ENCODE measurements around the gene LONP2. TPM values are rescaled to one million over a fixed set of nuclear protein-coding genes. Genes with fewer than 3 reads are reported as not detected.
A peak's percentile ranks its signal among the peaks of the same experiment; 100 is the strongest.

LONP2 gene
- polyA plus RNA-seq, 1 donor from 2014 or later = 38.6 TPM

- Histone ChIP-seq H3K9me3 (ENCODE audit: low read length) (no peaks in the 10 kb centered on the region), H3K27ac (ENCODE audit: low read length) (no peak overlapping the region), H3K9ac (ENCODE audit: low read length) (no peak overlapping the region), H3K9me2 (ENCODE audit: insufficient read depth, low read length) (no peaks in the 10 kb centered on the region), H3K36me3 (ENCODE audit: insufficient read depth, low read length) (no peaks in the 10 kb centered on the region), H3F3A (ENCODE audit: insufficient read depth, low read length, poor library complexity, severe bottlenecking) (peaks cover 3% of the 10 kb centered on the region), H2AFZ (ENCODE audit: low read depth, low read length) (no peak overlapping the region), H4K20me1 (ENCODE audit: insufficient read depth) (no peaks in the 10 kb centered on the region), H3K27me3 (ENCODE audit: insufficient read depth, low read depth, low read length) (no peaks in the 10 kb centered on the region), H3K4me2 (ENCODE audit: low read length) (no peak overlapping the region), H3K4me3 (ENCODE audit: low read length) (no peak overlapping the region), H3K79me2 (replicated peaks; ENCODE audit: insufficient read depth, low read length) (no peaks in the 10 kb centered on the region)
- TF ChIP-seq MXI1 (conservative IDR thresholded peaks at IDR 0.05; ENCODE audit: poor library complexity, severe bottlenecking) (no peak), EP300 (conservative IDR thresholded peaks at IDR 0.05; ENCODE audit: poor library complexity, severe bottlenecking) (no peak), EZH2 (IDR thresholded peaks at IDR 0.05; ENCODE audit: borderline replicate concordance, insufficient read depth, low read length, poor library complexity, severe bottlenecking) (no peak), POLR2AphosphoS5 (IDR thresholded peaks at IDR 0.05) (no peak), TAF1 (IDR thresholded peaks at IDR 0.05; ENCODE audit: low read depth) (no peak), CTCF (IDR thresholded peaks at IDR 0.05; ENCODE audit: poor library complexity, severe bottlenecking) (no peak), REST (IDR thresholded peaks at IDR 0.05; ENCODE audit: borderline replicate concordance) (no peak), SMC3 (conservative IDR thresholded peaks at IDR 0.05; ENCODE audit: poor library complexity) (no peak), RAD21 (conservative IDR thresholded peaks at IDR 0.05) (no peak)
These were observed 148.3 kb downstream of the LONP2 start for GRCh38 chr16:48392407-48392806.

- H4K20me1 ChIP-seq (ENCODE audit: insufficient read depth) = no peaks in the 10 kb centered on the region
- peak overlapping the region; percentile 46 for H3K9ac ChIP-seq (ENCODE audit: low read length)
- no peaks in the 10 kb centered on the region for H3K9me2 ChIP-seq (ENCODE audit: insufficient read depth, low read length)
- H3K9me3 ChIP-seq (ENCODE audit: low read length) = no peaks in the 10 kb centered on the region
- H3K36me3 ChIP-seq (ENCODE audit: insufficient read depth, low read length) = no peaks in the 10 kb centered on the region
- TF ChIP-seq POLR2AphosphoS5 (IDR thresholded peaks at IDR 0.05) (no peak), EP300 (conservative IDR thresholded peaks at IDR 0.05; ENCODE audit: poor library complexity, severe bottlenecking) (peak; percentile 34), REST (IDR thresholded peaks at IDR 0.05; ENCODE audit: borderline replicate concordance) (no peak), RAD21 (conservative IDR thresholded peaks at IDR 0.05) (no peak)
- H3K27me3 ChIP-seq (ENCODE audit: insufficient read depth, low read depth, low read length) = no peaks in the 10 kb centered on the region
- peak overlapping the region; percentile 32 for H3K4me3 ChIP-seq (ENCODE audit: low read length)
- no peaks in the 10 kb centered on the region for H3K79me2 ChIP-seq (replicated peaks; ENCODE audit: insufficient read depth, low read length)
- H3K27ac ChIP-seq (ENCODE audit: low read length) = peak overlapping the region; percentile 69
- H3F3A ChIP-seq (ENCODE audit: insufficient read depth, low read length, poor library complexity, severe bottlenecking) = peaks cover 3% of the 10 kb centered on the region
- no peak overlapping the region for H3K4me2 ChIP-seq (ENCODE audit: low read length)
- peak overlapping the region; percentile 1 for H2AFZ ChIP-seq (ENCODE audit: low read depth, low read length)
These were observed 149.6 kb downstream of the LONP2 start for GRCh38 chr16:48393485-48394354.

All from neural cell (in vitro differentiated cells).